Measurements from ENCODE around the gene PRAMEF2.
"Not testable (repeated sequence)": the region's sequence is repeated elsewhere in the genome, so short reads cannot be mapped to it uniquely, and the experiment has no call there.

The PRAMEF2 gene, protein sequence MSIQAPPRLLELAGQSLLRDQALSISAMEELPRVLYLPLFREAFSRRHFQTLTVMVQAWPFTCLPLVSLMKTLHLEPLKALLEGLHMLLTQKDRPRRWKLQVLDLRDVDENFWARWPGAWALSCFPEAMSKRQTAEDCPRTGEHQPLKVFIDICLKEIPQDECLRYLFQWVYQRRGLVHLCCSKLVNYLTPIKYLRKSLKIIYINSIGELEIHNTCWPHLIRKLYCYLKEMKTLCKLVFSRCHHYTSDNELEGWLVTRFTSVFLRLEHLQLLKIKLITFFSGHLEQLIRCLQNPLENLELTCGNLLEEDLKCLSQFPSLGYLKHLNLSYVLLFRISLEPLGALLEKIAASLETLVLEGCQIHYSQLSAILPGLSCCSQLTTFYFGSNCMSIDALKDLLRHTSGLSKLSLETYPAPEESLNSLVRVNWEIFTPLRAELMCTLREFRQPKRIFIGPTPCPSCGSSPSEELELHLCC

DNA sequence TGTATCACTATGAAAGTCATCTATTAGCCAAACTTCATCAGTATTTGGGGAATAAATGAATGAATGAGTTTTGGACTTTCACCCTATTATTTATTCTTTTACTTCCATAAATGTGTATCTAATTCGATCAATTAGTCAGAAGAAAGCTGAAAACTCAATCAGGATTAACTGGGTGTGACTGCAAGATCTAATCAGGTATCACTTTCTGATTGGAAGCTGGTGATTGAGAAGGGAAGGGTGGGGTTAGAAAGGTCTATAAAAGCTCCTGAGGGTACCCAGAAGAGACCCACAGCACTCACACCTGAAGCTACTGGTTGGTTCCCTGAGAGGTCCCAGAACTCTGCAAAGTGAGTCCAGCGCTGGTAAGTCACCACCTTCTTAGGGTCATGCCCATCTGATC, at the start of gene PRAMEF2:
TSS of gene PRAMEF2 (plus strand) at position 301 of the 400 bp plus-strand sequence. CDS start 1,924 bp downstream, outside the sequence.
- DNase-seq (ENCODE audit: low spot score) = not testable (repeated sequence)

DNA sequence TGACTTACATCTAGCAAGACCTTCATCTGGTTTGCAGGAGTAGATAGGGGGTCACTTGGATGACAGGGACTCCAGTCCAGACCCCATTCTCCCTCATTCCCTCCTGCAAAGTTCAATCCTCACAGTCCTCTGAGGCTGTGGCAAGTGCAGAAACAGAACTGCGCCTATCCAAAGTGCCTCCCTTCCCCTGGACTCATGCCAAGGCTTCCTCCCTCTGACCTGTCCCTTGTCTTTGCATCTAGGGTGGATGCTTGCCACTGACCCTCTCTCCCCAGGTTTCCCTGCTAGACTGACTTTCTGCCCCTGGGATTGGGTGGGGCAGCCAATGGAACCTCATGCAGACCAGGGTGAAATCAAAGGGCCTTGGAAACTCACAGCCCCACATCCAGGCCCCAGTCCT, 47.0 kb upstream of the PRAMEF2 start:
- DNase-seq (ENCODE audit: low spot score) = no peak

DNA sequence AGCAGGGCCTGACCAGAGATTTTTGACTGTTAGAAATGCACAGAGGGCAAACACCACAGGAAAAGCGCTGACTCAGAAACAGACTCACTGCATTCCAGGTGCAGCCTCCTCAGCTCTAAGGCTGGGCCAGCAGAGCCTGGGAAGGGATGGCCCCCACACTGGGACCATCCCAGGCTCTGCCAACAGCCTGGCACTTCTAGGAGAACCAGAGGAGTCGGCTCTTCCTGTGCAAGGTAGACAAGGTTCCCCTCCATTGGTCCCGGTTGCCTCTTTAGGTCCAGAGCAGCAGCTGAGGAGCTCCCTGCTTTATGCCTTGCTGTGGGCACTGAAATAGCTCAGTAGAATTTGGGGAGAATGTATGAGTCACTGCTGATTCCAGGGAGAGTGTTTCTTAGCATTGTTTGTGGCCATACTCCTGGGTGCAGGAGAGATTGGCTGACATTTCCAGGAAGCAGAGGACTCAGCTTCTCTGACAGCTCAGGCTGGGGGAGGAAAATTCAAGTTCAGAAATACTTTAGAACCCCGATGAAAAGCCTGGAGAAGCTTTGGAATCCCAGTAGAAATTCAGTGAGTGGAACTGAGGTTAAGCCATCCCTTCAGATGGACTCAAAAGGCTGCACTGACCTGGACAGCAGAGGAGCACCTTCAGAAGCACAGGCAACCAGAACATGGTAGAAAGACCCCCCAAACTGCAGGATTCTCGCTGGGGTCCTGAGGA, 46.0 kb upstream of the PRAMEF2 start:
- no peak for DNase-seq (ENCODE audit: low spot score)

DNA sequence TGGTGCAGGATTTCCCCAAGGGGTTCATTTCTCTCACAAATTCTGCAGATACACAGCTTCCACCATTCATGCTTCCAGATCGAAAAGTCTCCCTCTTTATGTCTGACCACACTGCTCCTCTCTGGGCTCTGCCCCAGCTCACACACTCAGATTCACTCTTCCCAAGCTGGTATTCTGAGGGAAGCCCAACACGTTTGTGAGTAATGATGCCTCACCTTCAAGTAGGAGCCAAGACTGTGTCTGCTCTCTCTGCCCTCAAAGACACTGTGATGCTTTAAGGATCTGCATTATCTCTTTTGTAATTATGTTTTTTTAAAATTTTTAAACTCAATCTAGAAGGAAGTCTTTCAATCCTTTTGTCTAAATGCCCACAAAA, 45.5 kb upstream of the PRAMEF2 start:
- no peak for DNase-seq (ENCODE audit: low spot score)

DNA sequence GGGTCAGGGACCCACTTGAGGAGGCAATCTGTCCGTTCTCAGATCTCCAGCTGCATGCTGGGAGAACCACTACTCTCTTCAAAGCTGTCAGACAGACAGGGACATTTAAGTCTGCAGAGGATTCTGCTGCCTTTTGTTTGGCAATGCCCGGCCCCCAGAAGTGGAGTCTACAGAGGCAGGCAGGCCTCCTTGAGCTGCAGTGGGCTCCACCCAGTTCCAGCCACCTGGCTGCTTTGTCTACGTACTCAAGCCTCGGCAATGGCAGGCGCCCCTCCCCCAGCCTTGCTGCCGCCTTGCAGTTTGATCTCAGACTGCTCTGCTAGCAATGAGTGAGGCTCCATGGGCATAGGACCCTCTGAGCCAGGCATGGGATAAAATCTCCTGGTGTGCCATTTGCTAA, 37.8 kb upstream of the PRAMEF2 start:
- not testable (repeated sequence) for DNase-seq (ENCODE audit: low spot score)

DNA sequence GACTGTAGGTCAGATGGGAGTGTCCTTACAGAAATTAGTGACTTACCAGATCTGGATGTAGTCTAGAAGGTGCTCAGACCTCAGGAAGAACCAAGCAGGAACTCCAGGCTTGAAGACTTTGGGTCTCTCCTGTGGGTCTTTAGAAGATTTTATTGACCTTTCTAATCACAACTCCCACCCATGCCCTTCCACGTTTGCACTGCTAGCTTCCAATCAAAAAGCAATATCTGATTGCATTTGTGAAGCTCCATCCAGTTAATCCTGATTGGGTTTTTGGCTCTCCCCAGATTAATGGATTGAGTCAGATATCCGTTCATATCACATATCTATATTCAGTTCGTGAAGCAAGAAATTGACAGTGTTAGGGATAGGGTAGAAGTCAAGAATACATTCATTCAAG, 25.6 kb upstream of the PRAMEF2 start, which contains the start of gene PRAMEF11:
TSS of gene PRAMEF11 (minus strand) at position 101 of the 400 bp plus-strand sequence. CDS start 2,621 bp downstream, outside the sequence.
- not testable (repeated sequence) for DNase-seq (ENCODE audit: low spot score)

DNA sequence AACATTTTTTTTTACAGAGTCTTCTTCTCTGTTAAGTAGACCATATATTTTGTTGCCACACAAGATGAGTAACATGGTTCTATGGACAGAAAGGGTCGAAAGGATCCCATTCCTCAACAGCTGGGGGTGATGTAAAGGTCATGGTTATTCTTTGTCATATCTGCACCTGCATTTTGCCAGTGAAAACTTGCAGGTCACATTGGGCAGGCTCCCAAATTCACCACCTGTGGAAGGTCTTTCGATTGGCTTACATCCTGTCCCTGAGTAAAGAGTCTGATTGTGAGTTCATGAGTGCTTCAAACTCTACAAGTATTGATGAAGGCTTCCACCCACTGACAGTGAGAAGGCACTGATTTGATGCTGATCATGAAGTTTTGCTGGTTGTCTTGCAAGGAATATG, 23.6 kb upstream of the PRAMEF2 start:
- not testable (repeated sequence) for DNase-seq (ENCODE audit: low spot score)

DNA sequence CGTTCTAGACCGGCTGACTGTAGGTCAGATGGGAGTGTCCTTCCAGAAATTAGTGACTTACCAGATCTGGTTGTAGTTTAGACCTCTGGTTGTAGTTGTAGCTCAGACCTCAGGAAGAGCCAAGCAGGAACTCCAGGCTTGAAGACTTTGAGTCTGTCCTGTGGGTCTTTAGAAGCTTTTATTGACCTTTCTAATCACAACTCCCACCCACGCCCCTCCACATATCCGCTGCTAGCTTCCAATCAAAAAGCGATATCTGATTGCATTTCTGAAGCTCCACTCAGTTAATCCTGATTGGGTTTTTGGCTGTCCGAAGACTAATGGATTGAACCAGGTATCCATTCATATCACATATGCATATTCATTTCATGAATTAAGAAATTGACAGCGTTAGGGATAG, 8.3 kb upstream of the PRAMEF2 start, which contains the start of gene HNRNPCL1:
TSS of gene HNRNPCL1 (minus strand) at position 101 of the 400 bp plus-strand sequence. CDS start 431 bp downstream, outside the sequence.
- DNase-seq (ENCODE audit: low spot score) = not testable (repeated sequence)

DNA sequence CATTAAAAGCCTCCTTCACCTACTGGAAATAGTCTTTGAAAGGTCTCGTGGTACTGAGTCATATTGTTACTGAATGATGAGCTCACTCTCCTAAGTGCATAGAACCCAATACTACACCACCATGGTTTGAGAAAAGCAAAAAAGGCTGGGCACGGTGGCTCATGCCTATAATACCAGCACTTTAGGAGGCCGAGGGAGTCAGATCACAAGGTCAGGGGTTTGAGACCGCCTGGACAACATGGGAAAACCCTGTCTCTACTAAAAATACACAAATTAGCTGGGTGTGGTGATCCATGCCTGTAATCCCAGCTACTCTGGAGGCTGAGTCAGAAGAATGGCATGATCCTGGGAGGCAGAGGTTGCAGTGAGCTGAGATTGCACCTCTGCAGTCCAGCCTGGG, 5.1 kb upstream of the PRAMEF2 start:
- no peak for DNase-seq (ENCODE audit: low spot score)

DNA sequence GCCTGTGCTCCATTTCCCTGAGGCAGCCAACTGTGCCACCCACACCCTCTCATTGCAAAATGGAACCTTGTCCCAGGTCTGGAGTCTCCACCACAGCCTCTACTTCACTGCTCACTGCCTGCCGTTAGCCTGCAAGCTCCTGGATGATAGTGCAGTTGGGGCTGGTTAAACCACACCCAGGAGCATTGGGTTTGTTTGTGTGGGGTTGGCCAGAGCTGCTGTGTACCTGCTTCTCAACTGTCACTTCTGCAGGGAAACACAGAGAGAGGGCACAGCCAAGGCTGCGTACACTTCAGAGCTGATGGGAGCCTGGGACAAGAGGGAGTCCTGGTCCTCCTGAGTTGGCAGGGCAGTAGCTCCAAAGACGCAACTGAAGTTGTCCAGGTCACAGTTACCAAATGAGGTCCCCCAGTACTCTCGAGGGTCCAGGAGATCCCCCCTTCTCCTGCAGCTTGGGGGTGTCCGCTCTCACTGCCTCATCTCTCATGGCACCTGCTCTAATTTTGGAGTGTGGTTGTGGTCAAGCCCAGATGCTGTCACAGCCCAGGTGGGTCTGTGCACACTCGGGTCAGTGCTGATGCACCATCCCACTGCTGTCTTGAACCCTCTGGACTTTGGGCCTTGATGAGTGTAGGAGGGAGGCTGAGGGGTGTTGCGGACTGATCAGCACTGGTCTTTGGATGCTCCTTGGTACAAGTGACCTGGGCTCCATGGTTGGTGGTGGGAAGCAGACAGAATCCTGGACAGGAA, 6.4 kb downstream of the PRAMEF2 start:
- not testable (repeated sequence) for DNase-seq (ENCODE audit: low spot score)

DNA sequence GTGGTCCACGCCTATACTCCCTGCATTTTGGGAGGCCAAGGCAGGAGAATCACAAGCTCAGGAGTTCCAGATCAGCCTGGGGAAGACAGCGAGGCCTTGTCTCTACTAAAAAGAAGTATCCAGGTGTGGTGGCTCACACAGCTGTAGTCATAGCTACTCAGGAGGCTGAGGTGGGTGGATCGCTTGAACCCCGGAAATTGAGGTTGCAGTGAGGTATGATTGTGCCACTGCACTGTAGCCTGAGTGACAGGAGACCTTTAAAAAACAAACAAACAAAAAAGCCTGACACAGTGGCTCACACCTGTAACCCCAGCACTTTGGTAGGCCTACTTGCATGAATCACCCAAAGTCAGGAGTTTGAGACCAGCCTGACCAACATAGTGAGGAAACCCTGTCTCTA, 21.6 kb downstream of the PRAMEF2 start:
- DNase-seq (ENCODE audit: low spot score) = not testable (repeated sequence)

DNA sequence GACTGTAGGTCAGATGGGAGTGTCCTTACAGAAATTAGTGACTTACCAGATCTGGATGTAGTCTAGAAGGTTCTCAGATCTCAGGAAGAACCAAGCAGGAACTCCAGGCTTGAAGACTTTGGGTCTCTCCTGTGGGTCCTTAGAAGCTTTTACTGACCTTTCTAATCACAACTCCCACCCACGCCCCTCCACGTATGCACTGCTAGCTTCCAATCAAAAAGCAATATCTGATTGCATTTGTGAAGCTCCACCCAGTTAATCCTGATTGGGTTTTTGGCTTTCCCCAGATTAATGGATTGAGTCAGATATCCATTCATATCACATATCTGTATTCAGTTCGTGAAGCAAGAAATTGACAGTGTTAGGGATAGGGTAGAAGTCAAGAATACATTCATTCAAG, 29.2 kb downstream of the PRAMEF2 start, which contains the start of gene PRAMEF4:
TSS of gene PRAMEF4 (minus strand) at position 101 of the 400 bp plus-strand sequence. CDS start 2,807 bp downstream, outside the sequence.
- not testable (repeated sequence) for DNase-seq (ENCODE audit: low spot score)

DNA sequence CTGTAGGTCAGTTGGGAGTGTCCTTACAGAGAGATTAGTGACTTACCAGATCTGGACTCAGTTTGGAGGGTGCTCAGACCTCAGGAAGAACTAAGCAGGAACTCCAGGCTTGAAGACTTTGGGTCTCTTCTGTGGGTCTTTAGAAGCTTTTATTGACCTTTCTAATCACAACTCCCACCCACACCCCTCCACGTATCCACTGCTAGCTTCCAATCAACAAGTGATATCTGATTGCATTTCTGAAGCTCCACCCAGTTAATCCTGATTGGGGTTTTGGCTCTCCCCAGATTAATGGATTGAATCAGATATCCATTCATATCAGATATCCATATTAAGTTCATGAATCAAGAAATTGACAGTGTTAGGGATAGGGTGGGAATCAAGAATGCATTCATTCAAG, 41.3 kb downstream of the PRAMEF2 start, which contains the start of gene PRAMEF10:
TSS of gene PRAMEF10 (minus strand) at position 101 of the 400 bp plus-strand sequence. CDS start 2,423 bp downstream, outside the sequence.
- not testable (repeated sequence) for DNase-seq (ENCODE audit: low spot score)

DNA sequence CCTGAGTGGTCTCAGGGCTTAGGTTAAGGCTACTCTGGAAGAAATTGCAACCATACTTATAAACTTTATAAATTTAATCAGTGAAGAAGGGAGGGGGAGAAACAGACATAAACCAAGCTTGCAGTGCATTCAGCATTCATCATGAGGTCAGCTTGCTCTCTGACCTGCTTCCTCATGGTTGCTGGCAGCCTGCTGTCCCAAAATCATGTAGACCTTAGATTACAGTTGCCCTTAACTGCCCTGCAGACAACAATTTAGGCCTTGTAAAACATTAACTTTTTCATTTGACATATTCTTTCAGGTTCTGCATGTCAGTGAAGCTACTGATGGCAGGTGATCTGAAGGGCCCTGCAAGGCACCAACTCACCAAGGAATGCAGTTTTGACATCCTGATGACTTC, 42.3 kb downstream of the PRAMEF2 start:
- not testable (repeated sequence) for DNase-seq (ENCODE audit: low spot score)

DNA sequence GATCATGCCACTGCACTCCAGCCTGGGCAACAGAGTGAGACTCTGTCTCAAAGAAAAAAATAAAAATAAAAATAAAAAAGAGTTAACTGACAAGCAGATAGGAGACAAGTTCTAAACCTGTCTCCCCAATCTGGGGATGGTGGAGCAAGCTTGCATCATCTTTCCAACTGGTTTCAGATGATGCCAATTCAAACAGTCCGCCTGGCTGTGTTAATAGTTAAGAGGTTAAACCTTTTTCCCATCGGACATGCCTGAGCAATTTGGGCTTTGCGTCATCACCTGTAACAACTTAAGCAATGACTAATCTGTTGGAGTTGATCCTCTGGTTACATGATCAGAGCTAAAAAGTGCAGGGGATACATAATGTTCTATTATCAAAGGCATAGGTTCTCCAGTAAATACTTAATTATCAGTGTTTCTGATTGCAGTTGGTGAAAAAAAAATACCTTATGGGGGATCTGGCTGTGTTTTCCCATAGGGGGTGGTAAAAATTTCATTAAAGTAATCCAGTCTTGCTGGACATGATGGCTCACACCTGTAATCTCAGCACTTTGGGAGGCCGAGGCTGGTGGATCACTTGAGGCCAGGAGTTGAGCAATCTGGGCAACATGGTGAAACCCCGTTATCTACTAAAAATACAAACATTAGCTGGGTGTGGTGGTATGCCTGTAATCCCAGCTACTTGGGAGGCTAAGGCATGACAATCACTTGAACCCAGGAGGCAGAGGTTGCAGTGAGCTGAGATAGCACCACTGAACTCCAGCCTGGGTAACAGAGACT, 47.1 kb downstream of the PRAMEF2 start:
- DNase-seq (ENCODE audit: low spot score) = not testable (repeated sequence)
